PC-3 (cell line): ENCODE data around the gene SPOP.

Source experiments
- EZH2 ChIP-seq: fragments of 300-600 bp; sonication (generic); IDR thresholded peaks from one replicate; pipeline ENCODE4 v1.6.1; 2017; ENCODE audit warnings: antibody characterized with exemption, mild to moderate bottlenecking, low read length; ENCODE audit not compliant: unreplicated experiment
- TF ChIP-seq, protein P1 (sequence below): fragments of 300-600 bp; sonication (generic); conservative IDR thresholded peaks from 2 replicates; pipeline ENCODE4 v1.5.1; 2017; ENCODE audit warnings: antibody characterized with exemption, low read depth, mild to moderate bottlenecking, low read length

GRCh38 chr17:49592263-49592662, 85.6 kb downstream of the SPOP start:
- TF ChIP-seq, protein P1, sequence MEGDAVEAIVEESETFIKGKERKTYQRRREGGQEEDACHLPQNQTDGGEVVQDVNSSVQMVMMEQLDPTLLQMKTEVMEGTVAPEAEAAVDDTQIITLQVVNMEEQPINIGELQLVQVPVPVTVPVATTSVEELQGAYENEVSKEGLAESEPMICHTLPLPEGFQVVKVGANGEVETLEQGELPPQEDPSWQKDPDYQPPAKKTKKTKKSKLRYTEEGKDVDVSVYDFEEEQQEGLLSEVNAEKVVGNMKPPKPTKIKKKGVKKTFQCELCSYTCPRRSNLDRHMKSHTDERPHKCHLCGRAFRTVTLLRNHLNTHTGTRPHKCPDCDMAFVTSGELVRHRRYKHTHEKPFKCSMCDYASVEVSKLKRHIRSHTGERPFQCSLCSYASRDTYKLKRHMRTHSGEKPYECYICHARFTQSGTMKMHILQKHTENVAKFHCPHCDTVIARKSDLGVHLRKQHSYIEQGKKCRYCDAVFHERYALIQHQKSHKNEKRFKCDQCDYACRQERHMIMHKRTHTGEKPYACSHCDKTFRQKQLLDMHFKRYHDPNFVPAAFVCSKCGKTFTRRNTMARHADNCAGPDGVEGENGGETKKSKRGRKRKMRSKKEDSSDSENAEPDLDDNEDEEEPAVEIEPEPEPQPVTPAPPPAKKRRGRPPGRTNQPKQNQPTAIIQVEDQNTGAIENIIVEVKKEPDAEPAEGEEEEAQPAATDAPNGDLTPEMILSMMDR = no peak
- TF ChIP-seq EZH2 = no peak
